MCF 10A (cell line): ENCODE data around the gene ANKRD49. TPM values are rescaled to one million over a fixed set of nuclear protein-coding genes. Genes with fewer than 3 reads are reported as not detected.
"Not testable (repeated sequence)": the region's sequence is repeated elsewhere in the genome, so short reads cannot be mapped to it uniquely, and the experiment has no call there.

Experiments used
- BruUV-seq: library from RNA; stranded (reverse); fragments of 400-500 nt; replicated peaks from 2 replicates; lab custom pipeline; 2021; lab: Mats Ljungman, UMichigan
- CTCF ChIA-PET: fragments of 300-600 bp; sonication (Branson Sonifier 250); formaldehyde crosslinking; extraction: SDS; loops from one replicate; lab custom pipeline; 2021; ENCODE audit warnings: antibody characterized with exemption, inconsistent platforms; lab: Yijun Ruan, JAX
- POLR2A ChIA-PET: fragments of 300-600, 350-650 bp; sonication (Branson Sonifier 250); formaldehyde crosslinking; extraction: SDS; loops from one replicate; lab custom pipeline; 2020; ENCODE audit warnings: antibody characterized with exemption, inconsistent platforms; lab: Yijun Ruan, JAX
- DNase-seq: peaks from one replicate; pipeline ENCODE4 v3.0.0-alpha.2; 2018; ENCODE audit not compliant: unreplicated experiment
- H3K27ac Mint-ChIP-seq: one replicate; pipeline ENCODE4 v1.8.0; 2022; ENCODE audit warnings: mild to moderate bottlenecking, low read depth, mixed read lengths; ENCODE audit not compliant: unreplicated experiment
- H3K27me3 Mint-ChIP-seq: one replicate; pipeline ENCODE4 v1.8.0; 2022; ENCODE audit warnings: mixed read lengths; ENCODE audit not compliant: insufficient read depth, unreplicated experiment
- H3K36me3 Mint-ChIP-seq: one replicate; pipeline ENCODE4 v1.8.0; 2022; ENCODE audit warnings: mild to moderate bottlenecking, moderate library complexity, mixed read lengths; ENCODE audit not compliant: insufficient read depth, unreplicated experiment
- H3K4me1 Mint-ChIP-seq: one replicate; pipeline ENCODE4 v1.8.0; 2022; ENCODE audit warnings: mixed read lengths; ENCODE audit not compliant: insufficient read depth, unreplicated experiment
- H3K4me3 Mint-ChIP-seq: one replicate; pipeline ENCODE4 v1.8.0; 2022; ENCODE audit warnings: mild to moderate bottlenecking, moderate library complexity, mixed read lengths; ENCODE audit not compliant: unreplicated experiment
- H3K9me3 Mint-ChIP-seq: one replicate; pipeline ENCODE4 v1.8.0; 2022; ENCODE audit warnings: mixed read lengths; ENCODE audit not compliant: unreplicated experiment
- intact Hi-C: fragments of 100-400 bp; cut with micrococcal nuclease; formaldehyde crosslinking; loops from 2 replicates; pipeline ENCODE4 v1.14.1; 2022
- total RNA-seq: library from RNA; stranded (reverse); gene quantifications from 2 replicates; pipeline ENCODE4 v1.2.3, GENCODE V29; 2022
- TF ChIP-seq, protein P1 (sequence below): fragments of 200-600 bp; IDR thresholded peaks from one replicate; pipeline ENCODE4 v1.8.0; 2022; ENCODE audit warnings: antibody characterized with exemption, mild to moderate bottlenecking; ENCODE audit not compliant: unreplicated experiment

Gene ANKRD49
- total RNA-seq, 1 experiment from 2014 or later, result 9.7 TPM

DNA sequence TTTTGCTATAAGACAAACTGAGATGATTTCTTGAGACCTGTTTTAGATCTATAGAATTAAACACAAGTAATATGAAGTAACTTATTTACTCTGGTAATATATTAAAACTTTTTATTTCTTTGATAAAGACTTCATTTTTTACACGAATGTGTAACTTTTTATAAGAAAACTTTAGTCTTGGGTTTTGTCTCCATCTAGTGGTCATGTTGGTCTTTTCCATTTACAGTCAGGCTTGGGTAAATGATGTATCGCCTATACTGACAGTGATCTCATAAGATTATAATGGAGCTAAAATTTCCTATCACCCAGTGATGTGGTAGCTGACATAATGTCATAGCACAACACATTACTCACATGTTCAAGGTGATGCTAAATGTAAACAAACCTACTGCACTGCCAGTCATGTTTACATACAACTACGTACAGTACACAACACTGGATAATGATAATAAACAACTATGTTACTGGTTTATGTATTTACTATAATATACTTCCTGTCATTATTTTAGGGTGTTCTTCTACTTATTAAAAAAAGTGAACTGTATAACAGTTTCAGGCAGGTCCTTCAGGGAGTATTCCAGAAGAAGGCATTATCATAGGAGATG is 11.0 kb downstream of the ANKRD49 start:
- DNase-seq, result peak; percentile 61
- no peaks in the 10 kb centered on the region for H3K4me1 Mint-ChIP-seq
- no TSS peak for BruUV-seq
- TF ChIP-seq, protein P1, sequence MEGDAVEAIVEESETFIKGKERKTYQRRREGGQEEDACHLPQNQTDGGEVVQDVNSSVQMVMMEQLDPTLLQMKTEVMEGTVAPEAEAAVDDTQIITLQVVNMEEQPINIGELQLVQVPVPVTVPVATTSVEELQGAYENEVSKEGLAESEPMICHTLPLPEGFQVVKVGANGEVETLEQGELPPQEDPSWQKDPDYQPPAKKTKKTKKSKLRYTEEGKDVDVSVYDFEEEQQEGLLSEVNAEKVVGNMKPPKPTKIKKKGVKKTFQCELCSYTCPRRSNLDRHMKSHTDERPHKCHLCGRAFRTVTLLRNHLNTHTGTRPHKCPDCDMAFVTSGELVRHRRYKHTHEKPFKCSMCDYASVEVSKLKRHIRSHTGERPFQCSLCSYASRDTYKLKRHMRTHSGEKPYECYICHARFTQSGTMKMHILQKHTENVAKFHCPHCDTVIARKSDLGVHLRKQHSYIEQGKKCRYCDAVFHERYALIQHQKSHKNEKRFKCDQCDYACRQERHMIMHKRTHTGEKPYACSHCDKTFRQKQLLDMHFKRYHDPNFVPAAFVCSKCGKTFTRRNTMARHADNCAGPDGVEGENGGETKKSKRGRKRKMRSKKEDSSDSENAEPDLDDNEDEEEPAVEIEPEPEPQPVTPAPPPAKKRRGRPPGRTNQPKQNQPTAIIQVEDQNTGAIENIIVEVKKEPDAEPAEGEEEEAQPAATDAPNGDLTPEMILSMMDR, result peak; percentile 34
- CTCF ChIA-PET, result interaction anchor here (0.6 to 3.2 kb wide), 35 partner anchors 11 to 1477 kb away, joined by 3 to 35 read pairs (median 3); no protein-coding TSS in a partner anchor
- intact Hi-C loops, result loop anchor here (1.0 to 5.0 kb wide), 5 partner anchors 179 to 1272 kb away; no protein-coding TSS in a partner anchor
- no peaks in the 10 kb centered on the region for H3K9me3 Mint-ChIP-seq
- H3K27me3 Mint-ChIP-seq, result no peaks in the 10 kb centered on the region
- POLR2A ChIA-PET, result interaction anchor here (0.7 to 1.3 kb wide), 4 partner anchors 10 to 766 kb away, joined by 3 to 4 read pairs (median 4); partner anchors contain the start of gene MED17
- no peak overlapping the region for H3K4me3 Mint-ChIP-seq
- no peak overlapping the region for H3K27ac Mint-ChIP-seq
- peaks cover 5% of the 10 kb centered on the region for H3K36me3 Mint-ChIP-seq

DNA sequence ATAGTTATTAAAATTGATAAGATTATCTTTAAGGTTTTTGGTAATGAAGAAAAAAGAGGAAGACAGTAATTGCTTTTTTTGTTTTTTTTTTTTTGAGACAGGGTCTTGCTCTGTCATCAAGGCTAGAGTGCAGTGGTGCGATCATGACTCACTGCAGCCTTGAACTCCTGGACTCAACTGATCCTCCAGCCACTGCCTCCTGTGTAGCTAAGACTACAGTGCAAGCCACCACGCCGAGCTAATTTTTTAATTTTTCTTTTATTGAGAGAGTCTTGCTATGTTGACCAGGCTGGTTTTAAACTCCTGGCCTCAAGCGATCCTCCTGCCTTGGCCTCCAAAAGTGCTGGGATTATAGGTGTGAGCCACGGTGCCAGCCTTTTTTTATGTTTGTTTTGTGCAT is 12.7 kb downstream of the ANKRD49 start:
- H3K4me3 Mint-ChIP-seq, POLR2A ChIA-PET, H3K9me3 Mint-ChIP-seq, H3K36me3 Mint-ChIP-seq, BruUV-seq, DNase-seq, H3K27ac Mint-ChIP-seq, intact Hi-C loops, H3K27me3 Mint-ChIP-seq, H3K4me1 Mint-ChIP-seq: not testable (repeated sequence)
- CTCF ChIA-PET, result interaction anchor here (0.6 to 1.5 kb wide), 5 partner anchors 30 to 773 kb away, joined by 3 to 6 read pairs (median 3); no protein-coding TSS in a partner anchor

DNA sequence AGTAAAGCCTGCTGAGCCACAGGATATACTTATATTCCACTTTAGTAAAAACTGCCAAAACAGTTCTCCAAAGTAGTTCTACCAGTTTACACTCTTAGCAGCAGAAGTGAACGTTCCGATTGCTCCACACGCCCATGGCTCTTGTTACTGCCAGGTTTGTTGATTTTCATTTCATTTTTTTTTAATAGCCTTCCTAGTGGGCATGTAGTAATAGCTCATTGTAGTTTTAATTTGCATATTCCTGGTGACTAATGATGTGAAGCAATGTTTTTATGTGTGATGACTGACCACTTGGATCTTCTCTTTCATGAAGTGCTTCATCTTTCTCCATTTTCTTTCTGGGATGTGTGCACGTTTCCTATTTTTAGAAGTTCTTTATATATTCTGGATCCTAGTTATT is 13.7 kb downstream of the ANKRD49 start:
- ChIA-PET POLR2A (interaction anchor here (1.2 to 1.4 kb wide), 2 partner anchors 12 kb away, joined by 3 to 4 read pairs; no protein-coding TSS in a partner anchor), CTCF (interaction anchor here (0.5 to 1.7 kb wide), 10 partner anchors 11 to 861 kb away, joined by 3 to 8 read pairs (median 4); no protein-coding TSS in a partner anchor)
- peaks cover 6% of the 10 kb centered on the region for H3K36me3 Mint-ChIP-seq
- no TSS peak for BruUV-seq
- H3K27me3 Mint-ChIP-seq, result no peaks in the 10 kb centered on the region
- H3K9me3 Mint-ChIP-seq, result no peaks in the 10 kb centered on the region
- no peak overlapping the region for H3K4me3 Mint-ChIP-seq
- intact Hi-C loops, result no loop called here
- H3K4me1 Mint-ChIP-seq, result peaks cover 6% of the 10 kb centered on the region
- no peak overlapping the region for H3K27ac Mint-ChIP-seq
- peak; percentile 41 for DNase-seq
- TF ChIP-seq, protein P1, result no peak

DNA sequence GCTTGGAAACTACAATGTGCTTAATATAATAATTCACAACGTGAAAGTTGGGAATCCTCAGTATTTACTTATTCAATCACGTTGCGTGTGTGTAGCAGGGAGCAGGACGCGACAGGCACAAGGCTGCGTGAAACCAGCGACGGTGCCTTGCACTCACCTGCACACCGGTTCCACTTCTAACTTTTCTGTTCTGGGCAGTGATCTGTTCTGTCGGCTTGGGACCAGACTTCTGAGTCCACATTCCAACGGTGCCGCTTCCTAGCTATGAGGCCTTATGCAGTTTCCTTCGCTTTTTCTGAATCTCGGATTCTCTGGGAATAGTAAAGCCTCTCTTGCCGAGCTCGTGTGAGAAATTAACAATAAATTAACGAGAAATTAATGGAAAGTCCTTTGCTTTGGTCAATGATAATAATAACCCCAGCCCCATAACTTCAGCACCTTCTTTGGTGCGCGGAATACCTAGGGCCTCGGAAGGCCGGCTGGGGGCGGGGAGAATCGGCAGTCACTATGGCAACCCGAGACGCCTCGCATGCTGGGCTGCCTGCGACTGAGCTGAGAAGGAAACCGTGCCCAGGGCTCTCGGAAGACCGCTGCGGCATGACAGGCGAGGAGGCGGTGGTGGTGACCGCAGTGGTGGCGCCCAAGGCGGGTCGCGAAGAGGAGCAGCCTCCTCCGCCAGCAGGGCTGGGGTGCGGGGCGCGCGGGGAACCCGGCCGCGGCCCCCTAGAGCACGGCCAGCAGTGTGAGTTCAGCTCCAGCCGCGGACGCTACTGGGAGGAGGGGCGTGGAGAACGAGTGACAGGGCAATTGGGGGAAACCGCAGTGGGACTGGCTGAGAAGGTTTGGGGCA is 18.4 kb downstream of the ANKRD49 start, which contains the start of gene C11orf97:
Gene C11orf97, plus strand, starts transcription at position 530 of the 850 bp plus-strand sequence. Its CDS starts 68 bp downstream, at position 598.
- H3K4me1 Mint-ChIP-seq, result peaks cover 21% of the 10 kb centered on the region
- H3K9me3 Mint-ChIP-seq, result no peaks in the 10 kb centered on the region
- CTCF ChIA-PET, result interaction anchor here (0.6 to 1.3 kb wide), 6 partner anchors 9 to 1280 kb away, joined by 3 to 5 read pairs (median 4); no protein-coding TSS in a partner anchor
- no peaks in the 10 kb centered on the region for H3K27me3 Mint-ChIP-seq
- TF ChIP-seq, protein P1, result no peak
- peak; percentile 19 for DNase-seq
- intact Hi-C loops, result loop anchor here (10.0 kb wide), 1 partner anchor 1913 kb away; no protein-coding TSS in a partner anchor
- BruUV-seq, result no TSS peak
- no peak within 1 kb of the TSS for H3K27ac Mint-ChIP-seq
- POLR2A ChIA-PET, result interaction anchor here (0.9 kb wide), 1 partner anchor 18 kb away, joined by 3 read pairs; the partner anchor contains the start of genes ANKRD49 and MRE11
- H3K36me3 Mint-ChIP-seq, result peaks cover 6% of the 10 kb centered on the region
- H3K4me3 Mint-ChIP-seq, result peak within 1 kb of the TSS; percentile 77
